ENCODE data around the gene PROM2. TPM values are rescaled to one million over a fixed set of nuclear protein-coding genes. Genes with fewer than 3 reads are reported as not detected.

The PROM2 gene
- total RNA-seq, 3 donors from 2014 or later: 24.4 to 44.0 (median 35.8) TPM

DNA sequence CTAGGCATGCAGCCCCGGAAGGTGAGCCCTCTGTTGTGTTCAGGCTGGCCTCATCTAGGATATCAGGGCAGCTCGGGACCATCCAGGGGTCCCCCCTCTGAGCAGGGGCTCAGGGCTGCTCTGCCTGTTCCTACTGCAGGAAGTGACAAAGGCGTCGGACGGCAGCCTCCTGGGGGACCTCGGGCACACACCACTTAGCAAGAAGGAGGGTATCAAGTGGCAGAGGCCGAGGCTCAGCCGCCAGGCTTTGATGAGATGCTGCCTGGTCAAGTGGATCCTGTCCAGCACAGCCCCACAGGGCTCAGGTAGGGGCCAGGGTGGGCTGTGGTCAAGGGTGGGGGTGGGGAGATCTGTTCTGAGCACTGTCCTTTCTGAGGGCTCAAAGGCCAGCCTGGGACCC, 36.0 kb downstream of the PROM2 start:
- Histone ChIP-seq H3K4me3 (no peak overlapping the region), H3K36me3 (ENCODE audit: low read depth) (no peaks in the 10 kb centered on the region), H3K4me1 (ENCODE audit: low read depth) (peaks cover 5% of the 10 kb centered on the region), H3K9me3 (no peaks in the 10 kb centered on the region)
- intact Hi-C loops (cut with DNase I, micrococcal nuclease): loop anchor here in 1 of 2 donors (10.0 kb wide), 1 partner anchor 75 kb away; no protein-coding TSS in a partner anchor
- no peak for DNase-seq
- TF ChIP-seq, protein P1, sequence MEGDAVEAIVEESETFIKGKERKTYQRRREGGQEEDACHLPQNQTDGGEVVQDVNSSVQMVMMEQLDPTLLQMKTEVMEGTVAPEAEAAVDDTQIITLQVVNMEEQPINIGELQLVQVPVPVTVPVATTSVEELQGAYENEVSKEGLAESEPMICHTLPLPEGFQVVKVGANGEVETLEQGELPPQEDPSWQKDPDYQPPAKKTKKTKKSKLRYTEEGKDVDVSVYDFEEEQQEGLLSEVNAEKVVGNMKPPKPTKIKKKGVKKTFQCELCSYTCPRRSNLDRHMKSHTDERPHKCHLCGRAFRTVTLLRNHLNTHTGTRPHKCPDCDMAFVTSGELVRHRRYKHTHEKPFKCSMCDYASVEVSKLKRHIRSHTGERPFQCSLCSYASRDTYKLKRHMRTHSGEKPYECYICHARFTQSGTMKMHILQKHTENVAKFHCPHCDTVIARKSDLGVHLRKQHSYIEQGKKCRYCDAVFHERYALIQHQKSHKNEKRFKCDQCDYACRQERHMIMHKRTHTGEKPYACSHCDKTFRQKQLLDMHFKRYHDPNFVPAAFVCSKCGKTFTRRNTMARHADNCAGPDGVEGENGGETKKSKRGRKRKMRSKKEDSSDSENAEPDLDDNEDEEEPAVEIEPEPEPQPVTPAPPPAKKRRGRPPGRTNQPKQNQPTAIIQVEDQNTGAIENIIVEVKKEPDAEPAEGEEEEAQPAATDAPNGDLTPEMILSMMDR (IDR thresholded peaks at IDR 0.05): no peak
- no peak for ATAC-seq

DNA sequence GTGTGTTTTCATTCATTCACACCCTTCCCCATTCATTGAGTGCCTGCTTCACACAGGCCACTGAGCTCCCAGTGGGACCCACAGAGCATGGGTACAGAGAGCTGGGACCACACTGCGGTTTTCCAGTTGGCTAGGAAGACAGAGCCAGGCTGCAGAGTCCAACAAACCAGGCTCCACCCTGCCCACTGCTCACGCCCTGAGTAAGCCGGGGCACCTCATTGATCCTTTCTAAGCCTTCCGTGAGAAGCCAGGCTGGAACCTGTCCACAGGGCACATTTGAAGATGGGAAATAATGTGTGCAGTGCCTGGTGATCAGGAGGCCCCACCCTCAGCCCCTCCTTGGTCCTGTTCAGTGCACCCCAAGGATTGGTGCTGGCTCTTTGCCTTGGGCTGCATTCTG, 36.4 kb downstream of the PROM2 start:
- H3K36me3 ChIP-seq (ENCODE audit: low read depth): no peaks in the 10 kb centered on the region
- H3K4me1 ChIP-seq (ENCODE audit: low read depth): peaks cover 3% of the 10 kb centered on the region
- DNase-seq (peak in 1 of 3 donors; percentile 37), ATAC-seq (peak; percentile 53)
- intact Hi-C loops (cut with DNase I, micrococcal nuclease): loop anchor here in 1 of 2 donors (10.0 kb wide), 1 partner anchor 76 kb away; no protein-coding TSS in a partner anchor
- TF ChIP-seq, protein P1 (IDR thresholded peaks at IDR 0.05): no peak
- H3K4me3 ChIP-seq: no peak overlapping the region
- H3K9me3 ChIP-seq: no peaks in the 10 kb centered on the region

DNA sequence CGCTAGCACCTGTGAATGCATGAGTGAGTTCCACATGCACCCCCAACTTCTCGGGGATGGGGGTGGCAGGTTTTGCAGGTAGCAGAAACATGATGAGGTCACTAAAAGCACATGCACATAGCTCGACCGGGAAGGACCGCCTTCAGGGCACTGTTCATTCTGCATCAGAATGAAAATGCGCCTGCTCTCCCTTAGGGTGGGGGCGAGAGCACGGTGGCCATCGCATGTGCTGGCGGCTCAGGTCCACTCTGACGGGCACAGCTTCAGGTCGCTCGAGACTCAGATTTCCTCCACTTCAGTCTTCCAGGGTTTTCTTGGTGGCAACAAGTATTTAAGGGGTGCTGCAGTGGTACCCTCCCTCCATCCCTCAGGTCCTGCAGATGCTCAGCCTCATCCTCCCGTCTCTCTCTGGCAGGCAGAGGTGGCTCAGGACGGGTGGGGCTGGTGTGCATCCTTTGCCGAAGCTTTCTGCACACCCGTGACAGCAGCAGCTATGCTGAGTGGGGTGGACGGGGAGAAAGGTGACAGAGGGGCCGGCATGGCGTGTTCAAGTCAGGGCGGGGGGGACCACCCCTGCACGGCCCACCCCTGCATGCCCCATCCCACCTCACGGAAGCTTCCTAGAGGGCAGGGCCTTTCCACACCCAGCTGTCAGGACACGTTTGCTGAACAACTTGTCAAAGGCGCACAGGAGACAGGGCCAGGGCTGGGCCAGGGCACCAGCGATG, 37.7 kb downstream of the PROM2 start:
- intact Hi-C loops (cut with DNase I, micrococcal nuclease): loop anchor here in 1 of 2 donors (10.0 kb wide), 1 partner anchor 77 kb away; no protein-coding TSS in a partner anchor
- no peaks in the 10 kb centered on the region for H3K9me3 ChIP-seq
- no peaks in the 10 kb centered on the region for H3K4me1 ChIP-seq (ENCODE audit: low read depth)
- H3K4me3 ChIP-seq: no peak overlapping the region
- ATAC-seq (no peak), DNase-seq (peak in 2 of 3 donors; percentile 18 to 43)
- no peaks in the 10 kb centered on the region for H3K36me3 ChIP-seq (ENCODE audit: low read depth)
- TF ChIP-seq, protein P1 (IDR thresholded peaks at IDR 0.05): no peak

DNA sequence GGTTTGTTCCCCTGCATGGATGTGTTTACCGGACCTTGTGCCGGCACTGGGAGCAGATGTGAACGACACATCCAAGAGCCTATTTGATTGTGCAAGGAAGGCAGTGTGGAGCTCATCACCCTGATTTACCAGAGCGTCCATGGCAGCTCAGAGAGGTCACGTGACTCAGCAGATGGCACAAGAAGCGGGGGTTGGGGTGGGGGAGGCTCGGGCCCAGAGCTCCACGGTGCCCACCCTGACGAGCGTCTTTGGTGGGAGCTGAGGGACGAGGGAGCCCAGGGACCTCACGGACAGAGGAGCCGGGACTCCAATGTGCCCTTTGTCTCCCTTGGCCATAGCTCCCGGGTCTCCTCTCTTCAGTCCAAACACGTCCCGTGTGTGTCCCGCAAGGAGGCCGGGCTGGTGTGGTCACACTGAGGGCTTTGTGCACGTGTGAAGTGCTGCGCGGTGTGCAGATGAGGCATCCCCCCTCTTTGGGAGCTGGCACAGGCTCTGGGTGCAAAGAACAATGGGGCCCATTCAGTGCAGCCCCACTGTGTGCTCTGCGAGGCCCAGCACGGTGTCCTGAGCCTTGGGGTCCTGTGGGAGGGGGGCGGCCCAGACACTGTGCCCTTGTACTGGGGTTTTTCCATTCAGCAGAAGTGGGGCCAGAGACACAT, 38.4 kb downstream of the PROM2 start:
- intact Hi-C loops (cut with DNase I, micrococcal nuclease): loop anchor here in 1 of 2 donors (10.0 kb wide), 1 partner anchor 78 kb away; no protein-coding TSS in a partner anchor
- no peaks in the 10 kb centered on the region for H3K4me1 ChIP-seq (ENCODE audit: low read depth)
- TF ChIP-seq, protein P1 (IDR thresholded peaks at IDR 0.05): no peak
- H3K9me3 ChIP-seq: no peaks in the 10 kb centered on the region
- no peaks in the 10 kb centered on the region for H3K36me3 ChIP-seq (ENCODE audit: low read depth)
- H3K4me3 ChIP-seq: no peak overlapping the region
- ATAC-seq: no peak
- peak in 2 of 3 donors; percentile 14 to 36 for DNase-seq

DNA sequence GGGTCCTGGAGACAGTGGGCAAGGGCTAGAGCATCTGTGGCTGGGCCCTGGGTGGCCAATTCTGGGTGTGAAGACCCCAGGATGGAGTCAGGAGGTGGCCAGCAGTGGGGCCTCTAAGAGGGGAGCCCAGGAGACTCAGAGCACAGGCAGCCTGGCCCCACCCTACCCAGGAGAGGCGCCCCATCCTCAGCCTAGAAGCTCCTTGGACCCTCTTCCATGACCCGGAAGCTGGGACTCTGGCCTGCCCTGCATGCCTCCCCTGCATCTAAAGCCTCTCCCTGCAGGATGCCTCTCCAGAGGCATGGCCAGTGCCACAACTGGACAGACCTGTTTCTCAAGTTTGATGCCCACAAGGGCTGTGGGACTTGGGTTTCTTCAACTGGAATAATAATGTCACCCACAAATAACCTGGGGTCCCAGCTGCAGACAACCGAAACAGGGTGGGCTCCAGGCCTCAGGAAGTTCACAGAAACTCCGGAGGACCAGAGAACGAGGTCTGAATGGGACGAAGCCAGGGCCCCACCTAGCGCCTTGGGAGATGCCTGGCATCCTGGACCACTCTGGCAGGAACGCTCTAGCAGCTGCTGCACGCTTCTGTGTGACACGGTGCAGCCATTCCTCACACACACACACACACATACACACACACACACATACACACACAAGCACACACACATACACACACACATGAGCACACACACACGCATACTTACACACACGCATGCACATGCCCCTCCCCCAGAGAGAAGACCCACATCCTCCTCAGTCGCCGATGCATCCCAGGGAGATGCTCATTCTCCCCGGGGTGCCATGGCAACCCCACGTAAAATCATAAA, 39.3 kb downstream of the PROM2 start:
- ATAC-seq (no peak), DNase-seq (peak in 2 of 3 donors; percentile 14 to 23)
- intact Hi-C loops (cut with DNase I, micrococcal nuclease): loop anchor here in 1 of 2 donors (10.0 kb wide), 1 partner anchor 79 kb away; no protein-coding TSS in a partner anchor
- Histone ChIP-seq H3K36me3 (ENCODE audit: low read depth) (no peaks in the 10 kb centered on the region), H3K4me1 (ENCODE audit: low read depth) (no peaks in the 10 kb centered on the region), H3K9me3 (no peaks in the 10 kb centered on the region), H3K4me3 (no peak overlapping the region)
- TF ChIP-seq, protein P1 (IDR thresholded peaks at IDR 0.05): no peak

Measured in mucosa of descending colon (tissue), 3 donors.